Measurements from ENCODE around the gene C4BPB. TPM values are rescaled to one million over a fixed set of nuclear protein-coding genes. Genes with fewer than 3 reads are reported as not detected.

The C4BPB gene
- total and polyA plus RNA-seq, 3 experiments from 2014 or later = 0.51 TPM; not detected in 2

- H3K4me3 Mint-ChIP-seq = no peak overlapping the region
- no peaks in the 10 kb centered on the region for H3K27me3 ChIP-seq (ENCODE audit: insufficient read depth, low read length, poor library complexity, severe bottlenecking)
- ChIA-PET POLR2A (no interaction called here), CTCF (no interaction called here)
- H3K27ac Mint-ChIP-seq = no peak overlapping the region
- no peaks in the 10 kb centered on the region for H3K9me3 Mint-ChIP-seq
- H3K4me1 ChIP-seq (ENCODE audit: insufficient read depth, low read length) = no peaks in the 10 kb centered on the region
- H3K36me3 ChIP-seq (ENCODE audit: insufficient read depth, low read length) = no peaks in the 10 kb centered on the region
- H3K9me3 ChIP-seq (ENCODE audit: low read length) = no peaks in the 10 kb centered on the region
- DNase-seq = no peak
- no peaks in the 10 kb centered on the region for H3K36me3 Mint-ChIP-seq
- H3K4me1 Mint-ChIP-seq = no peaks in the 10 kb centered on the region
- H3K4me3 ChIP-seq (ENCODE audit: low read length) = no peak overlapping the region
- H3K27me3 Mint-ChIP-seq = peaks cover 11 to 45% of the 10 kb centered on the region in 2 donors
- H3K27ac ChIP-seq (ENCODE audit: low read depth, low read length) = no peak overlapping the region
Measured at GRCh38 chr1:207109004-207109403, 20.3 kb downstream of the C4BPB start.

GRCh38 chr1:207112616-207113296 lies 24.1 kb downstream of the C4BPB start:
- Histone ChIP-seq H3K9me3 (ENCODE audit: low read length) (no peaks in the 10 kb centered on the region), H3K27me3 (ENCODE audit: insufficient read depth, low read length, poor library complexity, severe bottlenecking) (no peaks in the 10 kb centered on the region), H3K36me3 (ENCODE audit: insufficient read depth, low read length) (no peaks in the 10 kb centered on the region), H3K4me3 (ENCODE audit: low read length) (no peak overlapping the region), H3K4me1 (ENCODE audit: insufficient read depth, low read length) (no peaks in the 10 kb centered on the region), H3K27ac (ENCODE audit: low read depth, low read length) (no peak overlapping the region)
- Mint-ChIP-seq H3K9me3 (no peaks in the 10 kb centered on the region), H3K4me3 (no peak overlapping the region), H3K4me1 (no peaks in the 10 kb centered on the region), H3K27ac (no peak overlapping the region), H3K36me3 (no peaks in the 10 kb centered on the region), H3K27me3 (peaks cover 5 to 35% of the 10 kb centered on the region in 2 donors)
- POLR2A ChIA-PET = no interaction called here
- CTCF ChIA-PET = no interaction called here
- DNase-seq = no peak

- Histone ChIP-seq H3K9me3 (ENCODE audit: low read length) (no peaks in the 10 kb centered on the region), H3K36me3 (ENCODE audit: insufficient read depth, low read length) (no peaks in the 10 kb centered on the region), H3K27ac (ENCODE audit: low read depth, low read length) (no peak overlapping the region), H3K4me1 (ENCODE audit: insufficient read depth, low read length) (no peaks in the 10 kb centered on the region), H3K4me3 (ENCODE audit: low read length) (no peak overlapping the region), H3K27me3 (ENCODE audit: insufficient read depth, low read length, poor library complexity, severe bottlenecking) (no peaks in the 10 kb centered on the region)
- H3K27me3 Mint-ChIP-seq = peaks cover 2 to 24% of the 10 kb centered on the region in 2 donors
- DNase-seq = no peak
- H3K36me3 Mint-ChIP-seq = no peaks in the 10 kb centered on the region
- no peak overlapping the region for H3K27ac Mint-ChIP-seq
- ChIA-PET CTCF (no interaction called here), POLR2A (no interaction called here)
- H3K9me3 Mint-ChIP-seq = no peaks in the 10 kb centered on the region
- H3K4me1 Mint-ChIP-seq = no peaks in the 10 kb centered on the region
- H3K4me3 Mint-ChIP-seq = no peak overlapping the region
Measured at GRCh38 chr1:207115269-207115668, 26.6 kb downstream of the C4BPB start.

- ChIA-PET CTCF (no interaction called here), POLR2A (no interaction called here)
- no peak overlapping the region for H3K27ac Mint-ChIP-seq
- Histone ChIP-seq H3K27ac (ENCODE audit: low read depth, low read length) (no peak overlapping the region), H3K4me3 (ENCODE audit: low read length) (no peak overlapping the region), H3K27me3 (ENCODE audit: insufficient read depth, low read length, poor library complexity, severe bottlenecking) (no peaks in the 10 kb centered on the region), H3K36me3 (ENCODE audit: insufficient read depth, low read length) (no peaks in the 10 kb centered on the region), H3K4me1 (ENCODE audit: insufficient read depth, low read length) (no peaks in the 10 kb centered on the region), H3K9me3 (ENCODE audit: low read length) (peaks cover 12% of the 10 kb centered on the region)
- H3K9me3 Mint-ChIP-seq = peaks cover 14 to 26% (median 23%) of the 10 kb centered on the region in 5 donors
- peaks cover 0 to 8% (median 2%) of the 10 kb centered on the region in 3 donors for H3K36me3 Mint-ChIP-seq
- peaks cover 7 to 39% of the 10 kb centered on the region in 2 donors for H3K27me3 Mint-ChIP-seq
- DNase-seq = no peak
- no peak overlapping the region for H3K4me3 Mint-ChIP-seq
- H3K4me1 Mint-ChIP-seq = no peaks in the 10 kb centered on the region
Measured at GRCh38 chr1:207124389-207124788, 35.7 kb downstream of the C4BPB start.

- Mint-ChIP-seq H3K4me3 (no peak overlapping the region), H3K27me3 (peaks cover 7 to 29% of the 10 kb centered on the region in 2 donors), H3K27ac (no peak overlapping the region), H3K36me3 (peaks cover 0 to 7% (median 2%) of the 10 kb centered on the region in 3 donors), H3K9me3 (peaks cover 27 to 37% (median 36%) of the 10 kb centered on the region in 5 donors), H3K4me1 (no peaks in the 10 kb centered on the region)
- ChIA-PET CTCF (no interaction called here), POLR2A (no interaction called here)
- Histone ChIP-seq H3K27ac (ENCODE audit: low read depth, low read length) (no peak overlapping the region), H3K36me3 (ENCODE audit: insufficient read depth, low read length) (no peaks in the 10 kb centered on the region), H3K9me3 (ENCODE audit: low read length) (peaks cover 16% of the 10 kb centered on the region), H3K4me3 (ENCODE audit: low read length) (no peak overlapping the region), H3K4me1 (ENCODE audit: insufficient read depth, low read length) (no peaks in the 10 kb centered on the region), H3K27me3 (ENCODE audit: insufficient read depth, low read length, poor library complexity, severe bottlenecking) (no peaks in the 10 kb centered on the region)
- no peak for DNase-seq
Measured at GRCh38 chr1:207128336-207128921, 39.8 kb downstream of the C4BPB start.

GRCh38 chr1:207129053-207129452 lies 40.4 kb downstream of the C4BPB start:
- CTCF ChIA-PET = no interaction called here
- no peak overlapping the region for H3K4me3 ChIP-seq (ENCODE audit: low read length)
- POLR2A ChIA-PET = no interaction called here

GRCh38 chr1:207130252-207131036 lies 41.8 kb downstream of the C4BPB start:
- no peaks in the 10 kb centered on the region for H3K36me3 ChIP-seq (ENCODE audit: insufficient read depth, low read length)
- CTCF ChIA-PET = no interaction called here
- POLR2A ChIA-PET = no interaction called here

More at GRCh38 chr1:207129053-207129452, 40.4 kb downstream of the C4BPB start:
- Histone ChIP-seq H3K36me3 (ENCODE audit: insufficient read depth, low read length) (no peaks in the 10 kb centered on the region), H3K9me3 (ENCODE audit: low read length) (peaks cover 16% of the 10 kb centered on the region), H3K4me1 (ENCODE audit: insufficient read depth, low read length) (no peaks in the 10 kb centered on the region), H3K27ac (ENCODE audit: low read depth, low read length) (no peak overlapping the region), H3K27me3 (ENCODE audit: insufficient read depth, low read length, poor library complexity, severe bottlenecking) (no peaks in the 10 kb centered on the region)
- DNase-seq = no peak
- peaks cover 0 to 7% (median 2%) of the 10 kb centered on the region in 3 donors for H3K36me3 Mint-ChIP-seq
- peaks cover 7 to 26% of the 10 kb centered on the region in 2 donors for H3K27me3 Mint-ChIP-seq
- peaks cover 27 to 37% (median 36%) of the 10 kb centered on the region in 5 donors for H3K9me3 Mint-ChIP-seq
- H3K27ac Mint-ChIP-seq = no peak overlapping the region
- H3K4me1 Mint-ChIP-seq = no peaks in the 10 kb centered on the region
- H3K4me3 Mint-ChIP-seq = no peak overlapping the region

GRCh38 chr1:207131163-207131562 lies 42.5 kb downstream of the C4BPB start:
- CTCF ChIA-PET = no interaction called here

More at GRCh38 chr1:207130252-207131036, 41.8 kb downstream of the C4BPB start:
- no peaks in the 10 kb centered on the region for H3K27me3 ChIP-seq (ENCODE audit: insufficient read depth, low read length, poor library complexity, severe bottlenecking)
- H3K27me3 Mint-ChIP-seq = peaks cover 6 to 20% of the 10 kb centered on the region in 2 donors
- peaks cover 16% of the 10 kb centered on the region for H3K9me3 ChIP-seq (ENCODE audit: low read length)
- no peak overlapping the region for H3K27ac Mint-ChIP-seq
- peaks cover 27 to 36% (median 34%) of the 10 kb centered on the region in 5 donors for H3K9me3 Mint-ChIP-seq
- peaks cover 0 to 3% (median 2%) of the 10 kb centered on the region in 3 donors for H3K36me3 Mint-ChIP-seq
- no peak for DNase-seq
- H3K4me3 Mint-ChIP-seq = no peak overlapping the region
- no peaks in the 10 kb centered on the region for H3K4me1 Mint-ChIP-seq
- H3K27ac ChIP-seq (ENCODE audit: low read depth, low read length) = no peak overlapping the region
- H3K4me1 ChIP-seq (ENCODE audit: insufficient read depth, low read length) = no peaks in the 10 kb centered on the region
- H3K4me3 ChIP-seq (ENCODE audit: low read length) = no peak overlapping the region

More at GRCh38 chr1:207131163-207131562, 42.5 kb downstream of the C4BPB start:
- DNase-seq = no peak
- Mint-ChIP-seq H3K27me3 (peaks cover 3 to 16% of the 10 kb centered on the region in 2 donors), H3K9me3 (peaks cover 27 to 33% (median 30%) of the 10 kb centered on the region in 5 donors), H3K4me1 (no peaks in the 10 kb centered on the region), H3K36me3 (peaks cover 0 to 3% (median 2%) of the 10 kb centered on the region in 3 donors), H3K27ac (no peak overlapping the region), H3K4me3 (no peak overlapping the region)
- Histone ChIP-seq H3K27me3 (ENCODE audit: insufficient read depth, low read length, poor library complexity, severe bottlenecking) (no peaks in the 10 kb centered on the region), H3K27ac (ENCODE audit: low read depth, low read length) (no peak overlapping the region), H3K4me1 (ENCODE audit: insufficient read depth, low read length) (no peaks in the 10 kb centered on the region), H3K36me3 (ENCODE audit: insufficient read depth, low read length) (no peaks in the 10 kb centered on the region), H3K4me3 (ENCODE audit: low read length) (no peak overlapping the region), H3K9me3 (ENCODE audit: low read length) (peaks cover 16% of the 10 kb centered on the region)
- POLR2A ChIA-PET = no interaction called here
